Prostate gland (tissue), 2 donors: ENCODE results near the gene NFKBIA.

ENCODE experiments used
- CTCF ChIP-seq, 4 experiments: fragments of 200-600 bp in 2 of 4; fragments of 450-650 bp in 2 of 4; sonication (generic) in 2 of 4; IDR thresholded peaks; 1 replicate in 3 of 4; 2 replicates in 1 of 4; pipeline ENCODE4 v1.5.1; 2016 to 2019; ENCODE audit warnings: antibody characterized with exemption in 4 of 4, mild to moderate bottlenecking in 2 of 4, moderate library complexity in 2 of 4
- POLR2A ChIP-seq: fragments of 450-650 bp; IDR thresholded peaks from one replicate; pipeline ENCODE4 v1.6.1; 2016; ENCODE audit warnings: antibody characterized with exemption, mild to moderate bottlenecking
- POLR2AphosphoS5 ChIP-seq: sonication (generic); formaldehyde crosslinking; IDR thresholded peaks from one replicate; pipeline ENCODE4 v1.6.1; 2017; ENCODE audit warnings: antibody characterized with exemption

- TF ChIP-seq POLR2A = no peak
- TF ChIP-seq CTCF (IDR thresholded peaks at IDR 0.05) = no peak
- TF ChIP-seq POLR2AphosphoS5 = no peak
Measured at GRCh38 chr14:35403114-35403602, 1.4 kb downstream of the NFKBIA start.
